GM12874 (cell line): Measurements from ENCODE around the gene TIMELESS.

Source experiments
- CTCF ChIP-seq: IDR thresholded peaks from 2 replicates; pipeline ENCODE4 v1.5.1; 2011; ENCODE audit warnings: low read depth, mild to moderate bottlenecking, control low read depth, low read length, moderate library complexity; ENCODE audit not compliant: insufficient read depth

The TIMELESS gene

GRCh38 chr12:56479625-56480024 lies 30.4 kb upstream of the TIMELESS start:
- no peak for TF ChIP-seq CTCF

GRCh38 chr12:56477521-56478225 lies 28.4 kb upstream of the TIMELESS start:
- TF ChIP-seq CTCF: no peak

GRCh38 chr12:56476972-56477432 lies 27.8 kb upstream of the TIMELESS start:
- TF ChIP-seq CTCF: no peak

GRCh38 chr12:56476143-56476542 lies 26.9 kb upstream of the TIMELESS start:
- no peak for TF ChIP-seq CTCF

GRCh38 chr12:56474389-56474788 lies 25.2 kb upstream of the TIMELESS start:
- no peak for TF ChIP-seq CTCF

- TF ChIP-seq CTCF: no peak
These were observed 20.0 kb upstream of the TIMELESS start for GRCh38 chr12:56469007-56469930.

GRCh38 chr12:56468216-56469006 lies 19.2 kb upstream of the TIMELESS start, which contains the start of gene SPRYD4:
Gene SPRYD4 (plus strand): TSS chr12:56468578. CDS start chr12:56468592, 14 bp downstream.
- no peak for TF ChIP-seq CTCF
